Mesothelial cell of epicardium (in vitro differentiated cells): ENCODE results near the gene TIE1. TPM values are rescaled to one million over a fixed set of nuclear protein-coding genes. Genes with fewer than 3 reads are reported as not detected.

Experiments used
- DNase-seq, 2 experiments: peaks; one replicate each; pipeline ENCODE4 v3.0.0; 2021; ENCODE audit warnings: low spot score in 2 of 2; ENCODE audit not compliant: unreplicated experiment in 2 of 2
- H3K27ac Mint-ChIP-seq: 2 replicates; pipeline ENCODE4 v1.8.0; 2021; ENCODE audit warnings: mixed read lengths
- H3K27me3 Mint-ChIP-seq: 2 replicates; pipeline ENCODE4 v1.8.0; 2021; ENCODE audit warnings: low read depth, mixed read lengths
- H3K36me3 Mint-ChIP-seq: 2 replicates; pipeline ENCODE4 v1.8.0; 2021; ENCODE audit warnings: mixed read lengths
- H3K4me1 Mint-ChIP-seq: 2 replicates; pipeline ENCODE4 v1.8.0; 2021; ENCODE audit warnings: mixed read lengths
- H3K4me3 Mint-ChIP-seq: 2 replicates; pipeline ENCODE4 v1.8.0; 2021; ENCODE audit warnings: mild to moderate bottlenecking, moderate library complexity, mixed read lengths
- H3K9me3 Mint-ChIP-seq: 2 replicates; pipeline ENCODE4 v1.8.0; 2021; ENCODE audit warnings: mixed read lengths
- total RNA-seq: library from RNA; stranded (reverse); gene quantifications from 3 replicates; pipeline ENCODE4 v1.2.1, GENCODE V29; 2021
- TF ChIP-seq, protein P1 (sequence below): fragments of 200-600 bp; sonication (generic); IDR thresholded peaks from one replicate; pipeline ENCODE4 v1.5.0; 2021; ENCODE audit warnings: antibody characterized with exemption; ENCODE audit not compliant: unreplicated experiment

The TIE1 gene
- total RNA-seq, 1 donor from 2014 or later: 1.3 TPM

DNA sequence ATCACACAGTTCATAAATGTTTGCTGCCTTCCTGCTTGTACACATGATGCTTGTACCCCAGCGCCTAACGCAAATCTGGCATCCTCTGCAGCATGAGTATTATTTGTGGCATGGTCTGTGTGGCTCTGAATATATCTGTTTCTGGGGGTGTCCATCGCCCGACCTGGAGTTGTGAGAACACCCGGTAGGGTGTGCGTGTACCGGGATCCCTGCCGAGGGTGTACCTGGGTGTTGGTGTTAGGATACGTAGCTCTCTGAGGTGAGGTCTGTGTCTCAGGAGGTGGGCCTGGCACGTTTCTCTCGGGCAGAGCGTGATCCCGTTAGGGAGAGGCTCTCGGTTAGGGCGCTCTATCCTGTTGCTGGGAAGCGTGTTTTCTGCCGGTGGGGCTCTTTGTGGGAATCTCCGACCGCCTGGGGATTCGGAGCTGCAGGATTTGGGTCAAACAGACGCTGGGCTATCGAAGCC, 47.6 kb downstream of the TIE1 start:
- TF ChIP-seq, protein P1, sequence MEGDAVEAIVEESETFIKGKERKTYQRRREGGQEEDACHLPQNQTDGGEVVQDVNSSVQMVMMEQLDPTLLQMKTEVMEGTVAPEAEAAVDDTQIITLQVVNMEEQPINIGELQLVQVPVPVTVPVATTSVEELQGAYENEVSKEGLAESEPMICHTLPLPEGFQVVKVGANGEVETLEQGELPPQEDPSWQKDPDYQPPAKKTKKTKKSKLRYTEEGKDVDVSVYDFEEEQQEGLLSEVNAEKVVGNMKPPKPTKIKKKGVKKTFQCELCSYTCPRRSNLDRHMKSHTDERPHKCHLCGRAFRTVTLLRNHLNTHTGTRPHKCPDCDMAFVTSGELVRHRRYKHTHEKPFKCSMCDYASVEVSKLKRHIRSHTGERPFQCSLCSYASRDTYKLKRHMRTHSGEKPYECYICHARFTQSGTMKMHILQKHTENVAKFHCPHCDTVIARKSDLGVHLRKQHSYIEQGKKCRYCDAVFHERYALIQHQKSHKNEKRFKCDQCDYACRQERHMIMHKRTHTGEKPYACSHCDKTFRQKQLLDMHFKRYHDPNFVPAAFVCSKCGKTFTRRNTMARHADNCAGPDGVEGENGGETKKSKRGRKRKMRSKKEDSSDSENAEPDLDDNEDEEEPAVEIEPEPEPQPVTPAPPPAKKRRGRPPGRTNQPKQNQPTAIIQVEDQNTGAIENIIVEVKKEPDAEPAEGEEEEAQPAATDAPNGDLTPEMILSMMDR: no peak
- peak overlapping the region; percentile 53 for H3K4me3 Mint-ChIP-seq
- H3K27ac Mint-ChIP-seq: peak overlapping the region; percentile 37
- H3K9me3 Mint-ChIP-seq: no peaks in the 10 kb centered on the region
- peaks cover 3% of the 10 kb centered on the region for H3K27me3 Mint-ChIP-seq
- H3K4me1 Mint-ChIP-seq: peaks cover 13% of the 10 kb centered on the region
- H3K36me3 Mint-ChIP-seq: no peaks in the 10 kb centered on the region
- no peak for DNase-seq

DNA sequence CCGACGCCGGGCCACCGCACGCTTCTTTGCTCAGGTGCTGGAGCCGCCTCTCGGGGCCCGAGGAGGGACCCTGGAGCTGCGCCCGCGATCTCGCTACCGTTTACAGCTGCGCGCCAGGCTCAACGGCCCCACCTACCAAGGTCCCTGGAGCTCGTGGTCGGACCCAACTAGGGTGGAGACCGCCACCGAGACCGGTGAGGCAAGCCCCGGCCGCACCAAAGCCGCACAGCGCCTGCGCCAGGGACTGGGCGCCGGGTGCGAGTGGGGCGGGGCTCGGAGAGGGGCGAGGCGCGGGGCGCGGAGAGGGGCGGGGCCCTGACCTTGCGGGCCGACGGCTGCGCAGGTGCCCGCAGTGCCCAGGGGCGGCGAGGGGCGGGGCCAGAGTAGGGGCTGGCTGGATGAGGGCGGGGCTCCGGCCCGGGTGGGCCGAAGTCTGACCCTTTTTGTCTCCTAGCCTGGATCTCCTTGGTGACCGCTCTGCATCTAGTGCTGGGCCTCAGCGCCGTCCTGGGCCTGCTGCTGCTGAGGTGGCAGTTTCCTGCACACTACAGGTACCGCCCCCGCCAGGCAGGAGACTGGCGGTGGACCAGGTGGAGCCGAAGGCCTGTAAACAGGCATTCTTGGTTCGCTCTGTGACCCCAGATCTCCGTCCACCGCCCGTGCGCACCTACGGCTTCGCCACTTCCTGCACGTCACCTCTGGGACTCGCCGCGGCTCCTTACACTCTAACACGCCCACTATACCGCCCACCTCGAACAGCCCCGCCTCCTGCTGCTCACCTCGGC, 48.2 kb downstream of the TIE1 start:
- H3K9me3 Mint-ChIP-seq: no peaks in the 10 kb centered on the region
- peaks cover 13% of the 10 kb centered on the region for H3K4me1 Mint-ChIP-seq
- TF ChIP-seq, protein P1: no peak
- H3K4me3 Mint-ChIP-seq: peak overlapping the region; percentile 81
- no peaks in the 10 kb centered on the region for H3K36me3 Mint-ChIP-seq
- H3K27me3 Mint-ChIP-seq: peaks cover 3% of the 10 kb centered on the region
- peak overlapping the region; percentile 92 for H3K27ac Mint-ChIP-seq
- peak; percentile 71 to 83 for DNase-seq

DNA sequence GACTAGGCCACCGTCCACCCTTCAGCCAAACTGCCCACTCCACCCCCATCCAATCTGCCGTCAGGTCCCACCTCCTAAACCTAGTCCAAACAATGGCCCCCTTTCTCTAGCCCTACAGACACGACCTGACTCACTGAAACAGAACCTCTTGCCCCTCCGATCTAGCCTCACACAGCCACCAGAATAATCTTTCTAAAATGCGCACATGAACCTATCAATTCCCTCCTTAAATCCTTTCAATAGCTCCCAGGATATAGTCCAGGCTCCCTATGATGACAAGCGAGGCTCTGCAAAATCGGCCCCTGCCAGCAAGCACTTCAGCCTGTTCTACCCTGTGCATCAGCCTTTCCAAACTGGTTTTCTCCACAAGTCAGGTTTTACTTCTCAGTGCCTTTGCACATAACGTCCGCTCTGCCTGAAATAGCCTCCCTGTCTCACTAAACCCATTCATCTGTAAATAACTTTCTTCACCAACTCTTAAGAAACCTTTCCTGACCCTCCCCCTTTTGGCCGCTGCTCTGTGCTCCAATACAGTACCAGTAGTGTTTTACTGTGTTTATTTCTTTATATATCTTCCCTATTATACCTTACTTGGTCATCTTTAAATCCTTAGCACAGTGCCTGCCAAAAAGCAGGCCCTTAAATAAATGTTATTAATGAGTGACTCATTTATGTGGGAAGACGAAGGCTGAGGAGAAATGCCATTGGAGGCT, 49.0 kb downstream of the TIE1 start:
- TF ChIP-seq, protein P1: no peak
- Mint-ChIP-seq H3K4me1 (peaks cover 13% of the 10 kb centered on the region), H3K36me3 (no peaks in the 10 kb centered on the region)

DNA sequence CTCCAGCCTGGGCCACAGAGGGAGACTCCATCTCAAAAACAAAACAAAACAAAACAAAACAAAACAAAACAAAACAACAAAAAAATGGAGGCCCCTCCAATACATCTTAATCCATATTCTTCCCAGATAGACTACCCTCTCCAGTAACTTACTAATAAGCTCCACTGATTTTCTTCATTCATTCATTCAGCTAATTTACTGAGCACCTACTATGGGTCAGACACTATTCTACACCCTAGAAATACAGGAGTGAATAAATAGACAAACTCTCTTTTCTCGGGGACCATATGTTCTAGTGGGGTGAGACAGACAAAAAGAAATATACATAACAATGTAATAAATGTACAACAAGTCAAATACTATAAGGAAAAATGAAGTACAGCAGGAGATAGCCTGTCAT, 50.2 kb downstream of the TIE1 start:
- no peaks in the 10 kb centered on the region for H3K9me3 Mint-ChIP-seq
- H3K27ac Mint-ChIP-seq: no peak overlapping the region
- H3K36me3 Mint-ChIP-seq: no peaks in the 10 kb centered on the region
- DNase-seq: no peak
- peaks cover 3% of the 10 kb centered on the region for H3K27me3 Mint-ChIP-seq
- no peak overlapping the region for H3K4me3 Mint-ChIP-seq
- H3K4me1 Mint-ChIP-seq: peaks cover 13% of the 10 kb centered on the region
- TF ChIP-seq, protein P1: no peak

More for the DNA sequence above, 49.0 kb downstream of the TIE1 start:
- no peak for DNase-seq
- H3K4me3 Mint-ChIP-seq: peak overlapping the region; percentile 81
- no peaks in the 10 kb centered on the region for H3K9me3 Mint-ChIP-seq
- peaks cover 3% of the 10 kb centered on the region for H3K27me3 Mint-ChIP-seq
- peak overlapping the region; percentile 92 for H3K27ac Mint-ChIP-seq

DNA sequence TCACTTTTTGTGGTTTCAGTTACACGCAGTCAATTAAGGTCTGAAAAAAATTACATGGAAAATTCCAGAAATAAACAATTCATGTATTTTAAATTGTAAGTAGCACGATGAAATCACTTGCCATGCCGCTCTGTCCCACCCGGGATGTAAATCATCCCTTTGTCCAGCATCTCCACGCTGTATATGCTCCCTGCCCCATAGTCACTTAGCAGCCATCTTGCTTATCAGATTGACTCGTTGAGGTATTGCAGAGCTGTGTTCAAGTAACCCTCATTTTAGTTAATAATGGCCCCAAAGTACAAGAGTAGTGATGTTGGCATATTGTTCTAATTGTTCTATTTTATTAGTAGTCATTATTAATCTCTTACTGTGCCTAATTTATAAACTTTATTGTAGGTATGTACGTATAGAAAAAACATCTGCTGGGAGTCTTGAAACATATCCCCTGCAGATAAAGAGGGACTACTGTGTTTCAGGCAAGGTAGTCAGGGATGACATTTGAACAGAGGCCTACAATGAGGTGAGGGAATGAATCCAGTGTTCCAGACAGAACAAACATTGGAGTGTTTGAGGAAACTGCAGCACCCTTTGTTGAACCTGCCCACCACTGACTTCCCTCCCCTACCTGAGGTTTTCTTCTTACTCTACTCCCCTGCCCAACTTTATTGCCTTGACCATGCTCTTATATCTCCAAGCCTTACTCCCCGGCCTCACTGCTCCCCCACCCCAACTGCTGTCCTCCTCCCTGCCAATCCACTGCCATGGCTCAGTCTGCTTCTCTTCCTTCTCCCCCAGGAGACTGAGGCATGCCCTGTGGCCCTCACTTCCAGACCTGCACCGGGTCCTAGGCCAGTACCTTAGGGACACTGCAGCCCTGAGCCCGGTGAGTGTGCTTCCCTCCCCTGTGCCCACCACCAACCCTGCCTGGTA, 50.9 kb downstream of the TIE1 start:
- no peaks in the 10 kb centered on the region for H3K36me3 Mint-ChIP-seq
- no peak overlapping the region for H3K27ac Mint-ChIP-seq
- peaks cover 3% of the 10 kb centered on the region for H3K27me3 Mint-ChIP-seq
- H3K9me3 Mint-ChIP-seq: no peaks in the 10 kb centered on the region
- no peak for DNase-seq
- TF ChIP-seq, protein P1: no peak
- H3K4me3 Mint-ChIP-seq: no peak overlapping the region
- H3K4me1 Mint-ChIP-seq: peaks cover 13% of the 10 kb centered on the region
